IPS-15b (cell line): ENCODE results near the gene FAM53B.
A peak's percentile ranks its signal among the peaks of the same experiment; 100 is the strongest.
"Not testable (repeated sequence)": the region's sequence is repeated elsewhere in the genome, so short reads cannot be mapped to it uniquely, and the experiment has no call there.

Source experiments
- H3K27me3 ChIP-seq: one replicate; pipeline ENCODE4 v1.6.1; 2013; ENCODE audit warnings: low read length; ENCODE audit not compliant: control insufficient read depth, insufficient read depth
- H3K36me3 ChIP-seq: one replicate; pipeline ENCODE4 v1.6.1; 2013; ENCODE audit warnings: low read length; ENCODE audit not compliant: control insufficient read depth, insufficient read depth
- H3K4me1 ChIP-seq: one replicate; pipeline ENCODE4 v1.6.1; 2013; ENCODE audit warnings: mild to moderate bottlenecking, low read length; ENCODE audit not compliant: control insufficient read depth, insufficient read depth
- H3K4me3 ChIP-seq: one replicate; pipeline ENCODE4 v1.5.1; 2013; ENCODE audit warnings: low read depth, low read length
- H3K9ac ChIP-seq: one replicate; pipeline ENCODE4 v1.6.1; 2013; ENCODE audit warnings: low read depth, mild to moderate bottlenecking, low read length
- H3K9me3 ChIP-seq: one replicate; pipeline ENCODE4 v1.6.1; 2013; ENCODE audit warnings: mild to moderate bottlenecking, low read length; ENCODE audit not compliant: control insufficient read depth, insufficient read depth

FAM53B gene

GRCh38 chr10:124748953-124749645 lies 4.9 kb upstream of the FAM53B start:
- no peak overlapping the region for H3K9ac ChIP-seq
- no peaks in the 10 kb centered on the region for H3K36me3 ChIP-seq
- no peaks in the 10 kb centered on the region for H3K9me3 ChIP-seq
- H3K4me3 ChIP-seq: no peak overlapping the region
- H3K4me1 ChIP-seq: peaks cover 5% of the 10 kb centered on the region
- no peaks in the 10 kb centered on the region for H3K27me3 ChIP-seq

- Histone ChIP-seq H3K9ac (no peak overlapping the region), H3K27me3 (no peaks in the 10 kb centered on the region), H3K9me3 (no peaks in the 10 kb centered on the region), H3K4me3 (no peak overlapping the region), H3K4me1 (peaks cover 5% of the 10 kb centered on the region), H3K36me3 (no peaks in the 10 kb centered on the region)
Observed at GRCh38 chr10:124748166-124748565, 4.0 kb upstream of the FAM53B start.

GRCh38 chr10:124747745-124748144 lies 3.6 kb upstream of the FAM53B start:
- Histone ChIP-seq H3K4me1 (peaks cover 5% of the 10 kb centered on the region), H3K27me3 (peaks cover under 1% of the 10 kb centered on the region), H3K9ac (no peak overlapping the region), H3K9me3 (no peaks in the 10 kb centered on the region), H3K4me3 (no peak overlapping the region), H3K36me3 (no peaks in the 10 kb centered on the region)

- peaks cover 8% of the 10 kb centered on the region for H3K27me3 ChIP-seq
- H3K4me3 ChIP-seq: no peak overlapping the region
- H3K9ac ChIP-seq: no peak overlapping the region
- H3K9me3 ChIP-seq: no peaks in the 10 kb centered on the region
- peaks cover 11% of the 10 kb centered on the region for H3K4me1 ChIP-seq
- no peaks in the 10 kb centered on the region for H3K36me3 ChIP-seq
Observed at GRCh38 chr10:124746992-124747391, 2.8 kb upstream of the FAM53B start.

GRCh38 chr10:124746447-124746846 lies 2.3 kb upstream of the FAM53B start:
- not testable (repeated sequence) for H3K9me3 ChIP-seq, H3K4me3 ChIP-seq, H3K36me3 ChIP-seq, H3K9ac ChIP-seq
- H3K27me3 ChIP-seq: peaks cover 13% of the 10 kb centered on the region
- H3K4me1 ChIP-seq: peaks cover 14% of the 10 kb centered on the region

GRCh38 chr10:124745673-124746072 lies 1.5 kb upstream of the FAM53B start:
- Histone ChIP-seq H3K27me3 (peaks cover 13% of the 10 kb centered on the region), H3K9ac (no peak overlapping the region), H3K9me3 (no peaks in the 10 kb centered on the region), H3K4me1 (peaks cover 20% of the 10 kb centered on the region), H3K4me3 (no peak overlapping the region), H3K36me3 (no peaks in the 10 kb centered on the region)

GRCh38 chr10:124745252-124745651 lies 1.1 kb upstream of the FAM53B start:
- Histone ChIP-seq H3K27me3 (peaks cover 13% of the 10 kb centered on the region), H3K9me3 (no peaks in the 10 kb centered on the region), H3K4me1 (peaks cover 24% of the 10 kb centered on the region), H3K9ac (no peak overlapping the region), H3K36me3 (no peaks in the 10 kb centered on the region), H3K4me3 (no peak overlapping the region)

GRCh38 chr10:124743191-124744101 lies 732 bp downstream of the FAM53B start:
- H3K36me3 ChIP-seq: no peaks in the 10 kb centered on the region
- H3K4me1 ChIP-seq: peaks cover 40% of the 10 kb centered on the region
- no peaks in the 10 kb centered on the region for H3K9me3 ChIP-seq
- H3K4me3 ChIP-seq: peak overlapping the region; percentile 50
- peaks cover 13% of the 10 kb centered on the region for H3K27me3 ChIP-seq
- H3K9ac ChIP-seq: no peak overlapping the region

GRCh38 chr10:124742413-124743190 lies 1.6 kb downstream of the FAM53B start:
- H3K27me3 ChIP-seq: peaks cover 13% of the 10 kb centered on the region
- H3K36me3 ChIP-seq: no peaks in the 10 kb centered on the region
- H3K9me3 ChIP-seq: no peaks in the 10 kb centered on the region
- H3K4me3 ChIP-seq: peak overlapping the region; percentile 50
- no peak overlapping the region for H3K9ac ChIP-seq
- H3K4me1 ChIP-seq: peaks cover 42% of the 10 kb centered on the region

GRCh38 chr10:124741922-124742412 lies 2.2 kb downstream of the FAM53B start:
- H3K9me3 ChIP-seq: no peaks in the 10 kb centered on the region
- H3K4me1 ChIP-seq: peaks cover 48% of the 10 kb centered on the region
- peak overlapping the region; percentile 44 for H3K4me3 ChIP-seq
- H3K9ac ChIP-seq: no peak overlapping the region
- H3K36me3 ChIP-seq: no peaks in the 10 kb centered on the region
- peaks cover 13% of the 10 kb centered on the region for H3K27me3 ChIP-seq

- peaks cover 13% of the 10 kb centered on the region for H3K27me3 ChIP-seq
- H3K9me3 ChIP-seq: no peaks in the 10 kb centered on the region
- peaks cover 51% of the 10 kb centered on the region for H3K4me1 ChIP-seq
- H3K9ac ChIP-seq: no peak overlapping the region
- H3K36me3 ChIP-seq: no peaks in the 10 kb centered on the region
- H3K4me3 ChIP-seq: no peak overlapping the region
Observed at GRCh38 chr10:124741281-124741921, 2.8 kb downstream of the FAM53B start.
